DMS114 treated with DMSO at 0.1 percent for 48 hours (cell line): ENCODE results near the gene MSI2.

ENCODE experiments used
- DNase-seq: peaks from one replicate; lab custom pipeline; 2025; ENCODE audit not compliant: unreplicated experiment; lab: John Stamatoyannopoulos, UW

The MSI2 gene

GRCh38 chr17:57724729-57725125, 468.4 kb downstream of the MSI2 start:
- no peak for DNase-seq

- no peak for DNase-seq
Observed at GRCh38 chr17:57726213-57726790, 470.0 kb downstream of the MSI2 start.

- no peak for DNase-seq
Observed at GRCh38 chr17:57726838-57727237, 470.5 kb downstream of the MSI2 start.

GRCh38 chr17:57727630-57728175, 471.4 kb downstream of the MSI2 start:
- no peak for DNase-seq

GRCh38 chr17:57730026-57730701, 473.8 kb downstream of the MSI2 start:
- DNase-seq, result no peak

- DNase-seq, result no peak
Observed at GRCh38 chr17:57732062-57732461, 475.7 kb downstream of the MSI2 start.

- no peak for DNase-seq
Observed at GRCh38 chr17:57733085-57733484, 476.8 kb downstream of the MSI2 start.
